ENCODE measurements around the gene SNW1. TPM values are rescaled to one million over a fixed set of nuclear protein-coding genes. Genes with fewer than 3 reads are reported as not detected.
A peak's percentile ranks its signal among the peaks of the same experiment; 100 is the strongest.

Gene SNW1
- total and polyA plus RNA-seq, 4 donors: 17.3 to 33.8 (median 18.4) TPM

DNA sequence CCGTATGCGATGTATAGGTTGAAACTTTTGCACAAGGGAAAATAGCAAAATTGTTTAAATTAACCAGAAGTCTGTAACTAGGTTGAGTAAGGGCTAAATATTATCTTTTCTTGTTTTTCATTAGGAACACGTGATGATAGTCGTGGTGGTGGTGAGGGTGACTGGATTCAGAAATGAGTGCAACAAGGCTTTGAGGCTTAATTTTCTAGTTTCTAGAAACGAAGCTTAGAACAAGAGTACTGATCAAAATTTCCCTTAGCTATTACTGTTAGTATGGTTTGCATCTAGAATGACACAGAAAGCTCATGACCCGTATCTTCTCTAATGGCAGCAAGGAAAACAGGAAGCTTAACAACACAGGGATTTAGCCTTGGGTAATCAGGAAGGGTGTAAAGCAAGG is 46.0 kb downstream of the SNW1 start:
- 90% methylated on average over 6 of the region's 6 CpGs for whole genome bisulfite sequencing
- H3K4me3 ChIP-seq (ENCODE audit: low read depth in 1 of 3, low read length in 3 of 3): no peak overlapping the region
- no peak overlapping the region for H3K9ac ChIP-seq (ENCODE audit: low read depth in 1 of 2, low read length in 2 of 2)
- DNase-seq (ENCODE audit: low spot score): no peak
- no peaks in the 10 kb centered on the region for H3K9me3 ChIP-seq (ENCODE audit: control insufficient read depth in 4 of 4, low read length in 3 of 4)
- no peak overlapping the region for H3K27ac ChIP-seq (ENCODE audit: low read depth in 1 of 2, low read length in 2 of 2)
- H3K27me3 ChIP-seq (ENCODE audit: control insufficient read depth in 4 of 4, insufficient read depth in 4 of 4, low read length in 3 of 4): no peaks in the 10 kb centered on the region
- TF ChIP-seq GABPA (IDR thresholded peaks at IDR 0.05 in 1 of 2, conservative IDR thresholded peaks at IDR 0.05 in 1 of 2): no peak
- TF ChIP-seq JUND (IDR thresholded peaks at IDR 0.05): no peak
- TF ChIP-seq, protein P1, sequence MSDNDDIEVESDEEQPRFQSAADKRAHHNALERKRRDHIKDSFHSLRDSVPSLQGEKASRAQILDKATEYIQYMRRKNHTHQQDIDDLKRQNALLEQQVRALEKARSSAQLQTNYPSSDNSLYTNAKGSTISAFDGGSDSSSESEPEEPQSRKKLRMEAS (IDR thresholded peaks at IDR 0.05): no peak
- TF ChIP-seq, protein P2, sequence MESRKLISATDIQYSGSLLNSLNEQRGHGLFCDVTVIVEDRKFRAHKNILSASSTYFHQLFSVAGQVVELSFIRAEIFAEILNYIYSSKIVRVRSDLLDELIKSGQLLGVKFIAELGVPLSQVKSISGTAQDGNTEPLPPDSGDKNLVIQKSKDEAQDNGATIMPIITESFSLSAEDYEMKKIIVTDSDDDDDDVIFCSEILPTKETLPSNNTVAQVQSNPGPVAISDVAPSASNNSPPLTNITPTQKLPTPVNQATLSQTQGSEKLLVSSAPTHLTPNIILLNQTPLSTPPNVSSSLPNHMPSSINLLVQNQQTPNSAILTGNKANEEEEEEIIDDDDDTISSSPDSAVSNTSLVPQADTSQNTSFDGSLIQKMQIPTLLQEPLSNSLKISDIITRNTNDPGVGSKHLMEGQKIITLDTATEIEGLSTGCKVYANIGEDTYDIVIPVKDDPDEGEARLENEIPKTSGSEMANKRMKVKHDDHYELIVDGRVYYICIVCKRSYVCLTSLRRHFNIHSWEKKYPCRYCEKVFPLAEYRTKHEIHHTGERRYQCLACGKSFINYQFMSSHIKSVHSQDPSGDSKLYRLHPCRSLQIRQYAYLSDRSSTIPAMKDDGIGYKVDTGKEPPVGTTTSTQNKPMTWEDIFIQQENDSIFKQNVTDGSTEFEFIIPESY (IDR thresholded peaks at IDR 0.05): no peak
- TF ChIP-seq, protein P3, sequence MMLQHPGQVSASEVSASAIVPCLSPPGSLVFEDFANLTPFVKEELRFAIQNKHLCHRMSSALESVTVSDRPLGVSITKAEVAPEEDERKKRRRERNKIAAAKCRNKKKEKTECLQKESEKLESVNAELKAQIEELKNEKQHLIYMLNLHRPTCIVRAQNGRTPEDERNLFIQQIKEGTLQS (IDR thresholded peaks at IDR 0.05): no peak
- TF ChIP-seq TAF1 (conservative IDR thresholded peaks at IDR 0.05): no peak
- TF ChIP-seq SP1 (IDR thresholded peaks at IDR 0.05): no peak
- TF ChIP-seq, protein P4, sequence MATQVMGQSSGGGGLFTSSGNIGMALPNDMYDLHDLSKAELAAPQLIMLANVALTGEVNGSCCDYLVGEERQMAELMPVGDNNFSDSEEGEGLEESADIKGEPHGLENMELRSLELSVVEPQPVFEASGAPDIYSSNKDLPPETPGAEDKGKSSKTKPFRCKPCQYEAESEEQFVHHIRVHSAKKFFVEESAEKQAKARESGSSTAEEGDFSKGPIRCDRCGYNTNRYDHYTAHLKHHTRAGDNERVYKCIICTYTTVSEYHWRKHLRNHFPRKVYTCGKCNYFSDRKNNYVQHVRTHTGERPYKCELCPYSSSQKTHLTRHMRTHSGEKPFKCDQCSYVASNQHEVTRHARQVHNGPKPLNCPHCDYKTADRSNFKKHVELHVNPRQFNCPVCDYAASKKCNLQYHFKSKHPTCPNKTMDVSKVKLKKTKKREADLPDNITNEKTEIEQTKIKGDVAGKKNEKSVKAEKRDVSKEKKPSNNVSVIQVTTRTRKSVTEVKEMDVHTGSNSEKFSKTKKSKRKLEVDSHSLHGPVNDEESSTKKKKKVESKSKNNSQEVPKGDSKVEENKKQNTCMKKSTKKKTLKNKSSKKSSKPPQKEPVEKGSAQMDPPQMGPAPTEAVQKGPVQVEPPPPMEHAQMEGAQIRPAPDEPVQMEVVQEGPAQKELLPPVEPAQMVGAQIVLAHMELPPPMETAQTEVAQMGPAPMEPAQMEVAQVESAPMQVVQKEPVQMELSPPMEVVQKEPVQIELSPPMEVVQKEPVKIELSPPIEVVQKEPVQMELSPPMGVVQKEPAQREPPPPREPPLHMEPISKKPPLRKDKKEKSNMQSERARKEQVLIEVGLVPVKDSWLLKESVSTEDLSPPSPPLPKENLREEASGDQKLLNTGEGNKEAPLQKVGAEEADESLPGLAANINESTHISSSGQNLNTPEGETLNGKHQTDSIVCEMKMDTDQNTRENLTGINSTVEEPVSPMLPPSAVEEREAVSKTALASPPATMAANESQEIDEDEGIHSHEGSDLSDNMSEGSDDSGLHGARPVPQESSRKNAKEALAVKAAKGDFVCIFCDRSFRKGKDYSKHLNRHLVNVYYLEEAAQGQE (IDR thresholded peaks at IDR 0.05): no peak
- TF ChIP-seq, protein P5, sequence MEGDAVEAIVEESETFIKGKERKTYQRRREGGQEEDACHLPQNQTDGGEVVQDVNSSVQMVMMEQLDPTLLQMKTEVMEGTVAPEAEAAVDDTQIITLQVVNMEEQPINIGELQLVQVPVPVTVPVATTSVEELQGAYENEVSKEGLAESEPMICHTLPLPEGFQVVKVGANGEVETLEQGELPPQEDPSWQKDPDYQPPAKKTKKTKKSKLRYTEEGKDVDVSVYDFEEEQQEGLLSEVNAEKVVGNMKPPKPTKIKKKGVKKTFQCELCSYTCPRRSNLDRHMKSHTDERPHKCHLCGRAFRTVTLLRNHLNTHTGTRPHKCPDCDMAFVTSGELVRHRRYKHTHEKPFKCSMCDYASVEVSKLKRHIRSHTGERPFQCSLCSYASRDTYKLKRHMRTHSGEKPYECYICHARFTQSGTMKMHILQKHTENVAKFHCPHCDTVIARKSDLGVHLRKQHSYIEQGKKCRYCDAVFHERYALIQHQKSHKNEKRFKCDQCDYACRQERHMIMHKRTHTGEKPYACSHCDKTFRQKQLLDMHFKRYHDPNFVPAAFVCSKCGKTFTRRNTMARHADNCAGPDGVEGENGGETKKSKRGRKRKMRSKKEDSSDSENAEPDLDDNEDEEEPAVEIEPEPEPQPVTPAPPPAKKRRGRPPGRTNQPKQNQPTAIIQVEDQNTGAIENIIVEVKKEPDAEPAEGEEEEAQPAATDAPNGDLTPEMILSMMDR (IDR thresholded peaks at IDR 0.05; ENCODE audit: low read depth, low read length, missing input control): no peak
- TF ChIP-seq RAD21 (IDR thresholded peaks at IDR 0.05): no peak
- TF ChIP-seq EGR1 (IDR thresholded peaks at IDR 0.05; ENCODE audit: low read depth in 2 of 2): no peak
- no peak for TF ChIP-seq FOXA2 (IDR thresholded peaks at IDR 0.05)
- TF ChIP-seq NR2F2 (IDR thresholded peaks at IDR 0.05): no peak
- TF ChIP-seq RXRA (IDR thresholded peaks at IDR 0.05): no peak
- no peak for TF ChIP-seq FOXA1 (IDR thresholded peaks at IDR 0.05)
- no peak for TF ChIP-seq YY1 (IDR thresholded peaks at IDR 0.05)
- peaks cover 0 to 8% (median 7%) of the 10 kb centered on the region in 4 donors for H3K4me1 ChIP-seq (ENCODE audit: control insufficient read depth in 4 of 4, insufficient read depth in 4 of 4, low read length in 3 of 4)
- peaks cover 11 to 69% (median 51%) of the 10 kb centered on the region in 4 donors for H3K36me3 ChIP-seq (ENCODE audit: control insufficient read depth in 4 of 4, insufficient read depth in 3 of 4, low read depth in 1 of 4, low read length in 3 of 4)

DNA sequence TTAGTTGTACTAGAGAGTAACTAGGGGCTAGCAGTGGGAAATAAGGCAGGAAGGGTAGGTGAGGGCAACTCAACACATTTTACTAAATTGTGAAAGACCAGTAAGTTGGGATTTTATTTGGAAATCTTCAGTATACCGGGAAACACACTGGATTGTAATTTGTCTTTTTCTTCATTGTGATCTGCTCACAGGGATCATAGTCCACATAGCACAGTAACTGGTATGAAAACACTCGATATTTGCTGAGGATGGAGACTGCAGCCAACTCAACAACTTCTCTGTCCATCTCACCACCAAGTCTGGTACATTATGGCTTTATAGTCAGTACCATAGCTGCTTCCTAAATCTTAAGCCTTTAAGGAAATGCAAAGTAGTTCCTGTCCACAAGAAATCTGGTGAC is 50.6 kb downstream of the SNW1 start:
- Histone ChIP-seq H3K4me1 (ENCODE audit: control insufficient read depth in 4 of 4, insufficient read depth in 4 of 4, low read length in 3 of 4) (peaks cover 6 to 38% (median 33%) of the 10 kb centered on the region in 4 donors), H3K27me3 (ENCODE audit: control insufficient read depth in 4 of 4, insufficient read depth in 4 of 4, low read length in 3 of 4) (no peaks in the 10 kb centered on the region), H3K36me3 (ENCODE audit: control insufficient read depth in 4 of 4, insufficient read depth in 3 of 4, low read depth in 1 of 4, low read length in 3 of 4) (peaks cover 4 to 36% (median 19%) of the 10 kb centered on the region in 4 donors), H3K4me3 (ENCODE audit: low read depth in 1 of 3, low read length in 3 of 3) (no peak overlapping the region), H3K9ac (ENCODE audit: low read depth in 1 of 2, low read length in 2 of 2) (no peak overlapping the region), H3K9me3 (ENCODE audit: control insufficient read depth in 4 of 4, low read length in 3 of 4) (no peaks in the 10 kb centered on the region), H3K27ac (ENCODE audit: low read depth in 1 of 2, low read length in 2 of 2) (no peak overlapping the region)
- 35% methylated on average over 2 of the region's 2 CpGs for WGBS
- DNase-seq (ENCODE audit: low spot score): no peak
- TF ChIP-seq FOXA1 (IDR thresholded peaks at IDR 0.05): no peak
- TF ChIP-seq EGR1 (IDR thresholded peaks at IDR 0.05; ENCODE audit: low read depth in 2 of 2): no peak
- no peak for TF ChIP-seq TAF1 (conservative IDR thresholded peaks at IDR 0.05)
- TF ChIP-seq, protein P4 (IDR thresholded peaks at IDR 0.05): no peak
- TF ChIP-seq HNF4A (conservative IDR thresholded peaks at IDR 0.05): peak; percentile 45 to 58
- TF ChIP-seq, protein P3 (IDR thresholded peaks at IDR 0.05): no peak
- TF ChIP-seq, protein P2 (IDR thresholded peaks at IDR 0.05): no peak
